K562 (cell line): Measurements from ENCODE around the gene RNF141. TPM values are rescaled to one million over a fixed set of nuclear protein-coding genes. Genes with fewer than 3 reads are reported as not detected.

ENCODE experiments used
- ATAC-seq: fragments of 200-7000 bp; cut with Tn5 transposase; 3 replicates; pipeline ENCODE4 v1.9.1; 2020; ENCODE audit warnings: moderate library complexity
- BruUV-seq: library from RNA; stranded (reverse); fragments of 400-500 nt; replicated peaks from 2 replicates; lab custom pipeline; 2021; lab: Mats Ljungman, UMichigan
- CTCF ChIA-PET: fragments of 300-600 bp; formaldehyde crosslinking; extraction: SDS; loops from one replicate; lab custom pipeline; 2021; ENCODE audit warnings: low intra/inter-chr PET ratio; lab: Yijun Ruan, JAX
- POLR2A ChIA-PET: fragments of 300-600, 350-650 bp; sonication (Branson Sonifier 250); formaldehyde crosslinking; extraction: SDS; loops from one replicate; lab custom pipeline; 2021; ENCODE audit warnings: antibody characterized with exemption, inconsistent platforms; lab: Yijun Ruan, JAX
- DNase-seq, 4 experiments: peaks; one replicate each; pipeline versions ENCODE4 v3.0.0 to v3.0.0-alpha.2; 2011 to 2018; ENCODE audit warnings: low spot score in 3 of 4, mixed read lengths in 3 of 4; ENCODE audit errors: extremely low read depth in 1 of 4
- FAIRE-seq: peaks from 2 replicates; lab custom pipeline; 2011; peaks lifted over from hg19 to GRCh38; lab: Jason Lieb, UNC
- H2AFZ ChIP-seq: 2 replicates; pipeline ENCODE4 v1.6.0; 2011; ENCODE audit warnings: low read depth, low read length, control low read depth, inconsistent platforms
- H3K27ac ChIP-seq: fragments of 200-600 bp; 3 replicates; pipeline ENCODE4 v1.8.0; 2011; ENCODE audit warnings: low read depth, mild to moderate bottlenecking, control low read depth, inconsistent platforms, low read length, moderate library complexity, mixed read lengths; ENCODE audit errors: extremely low read depth
- H3K27me3 ChIP-seq, 2 experiments: fragments of 300-600 bp in 1 of 2; 2 replicates in 1 of 2; 3 replicates in 1 of 2; pipeline versions ENCODE4 v1.6.0 to v1.8.0; 2011; ENCODE audit warnings: inconsistent platforms in 2 of 2, low read length in 2 of 2, mild to moderate bottlenecking in 1 of 2, mixed read lengths in 1 of 2, moderate library complexity in 1 of 2; ENCODE audit not compliant: control insufficient read depth in 2 of 2, insufficient read depth in 2 of 2
- H3K36me3 ChIP-seq: fragments of 300-600 bp; 3 replicates; pipeline ENCODE4 v1.8.0; 2011; ENCODE audit warnings: mild to moderate bottlenecking, low read length, inconsistent platforms; ENCODE audit not compliant: control insufficient read depth, insufficient read depth
- H3K4me1 ChIP-seq, 2 experiments: fragments of 200-600 bp in 1 of 2; replicated peaks in 1 of 2; 2 replicates in 1 of 2; 3 replicates in 1 of 2; pipeline versions ENCODE4 v1.5.1 to v1.8.0; 2011; ENCODE audit warnings: inconsistent platforms in 2 of 2, low read length in 2 of 2, mild to moderate bottlenecking in 1 of 2, mixed read lengths in 1 of 2, moderate library complexity in 1 of 2; ENCODE audit not compliant: control insufficient read depth in 2 of 2, insufficient read depth in 2 of 2
- H3K4me2 ChIP-seq: 2 replicates; pipeline ENCODE4 v1.6.1; 2011; ENCODE audit warnings: low read length, control low read depth, inconsistent platforms, mixed read lengths; ENCODE audit not compliant: insufficient read depth
- H3K4me3 ChIP-seq: fragments of 200-600 bp; sonication (generic), shearing (Covaris generic); 2 replicates; pipeline ENCODE4 v1.5.1; 2016; ENCODE audit warnings: control low read depth, inconsistent platforms
- H3K79me2 ChIP-seq: fragments of 200-600 bp; 3 replicates; pipeline ENCODE4 v1.8.0; 2011; ENCODE audit warnings: low read length, inconsistent platforms; ENCODE audit not compliant: control insufficient read depth, insufficient read depth
- H3K9ac ChIP-seq, 2 experiments: 2 replicates each; pipeline versions ENCODE4 v1.6.0 to v1.6.1; 2011; ENCODE audit warnings: low read depth in 2 of 2, low read length in 2 of 2, control low read depth in 1 of 2, inconsistent platforms in 1 of 2, mild to moderate bottlenecking in 1 of 2, mixed read lengths in 1 of 2; ENCODE audit not compliant: insufficient read depth in 1 of 2
- H3K9me1 ChIP-seq: one replicate; pipeline ENCODE4 v1.6.0; 2011; ENCODE audit warnings: inconsistent platforms, mild to moderate bottlenecking, low read length, moderate library complexity; ENCODE audit not compliant: control insufficient read depth, insufficient read depth
- H3K9me3 ChIP-seq: replicated peaks from 2 replicates; pipeline ENCODE4 v1.5.1; 2011; ENCODE audit warnings: low read depth, low read length, inconsistent platforms; ENCODE audit not compliant: control insufficient read depth, insufficient read depth
- H4K20me1 ChIP-seq: replicated peaks from 2 replicates; pipeline ENCODE4 v1.6.1; 2011; ENCODE audit warnings: low read length, inconsistent platforms, mixed read lengths; ENCODE audit not compliant: control insufficient read depth, insufficient read depth
- CTCF ChIP-seq, 3 experiments: IDR thresholded peaks in 2 of 3; conservative IDR thresholded peaks in 1 of 3; 2 replicates each; pipeline ENCODE4 v1.5.1; 2011 to 2012; ENCODE audit warnings: low read length in 3 of 3, mild to moderate bottlenecking in 3 of 3, control low read depth in 2 of 3, improper control_type of control experiment in 1 of 3, inconsistent platforms in 1 of 3, low read depth in 1 of 3, mixed read lengths in 1 of 3, moderate library complexity in 1 of 3; ENCODE audit not compliant: insufficient read depth in 2 of 3
- ETS2 ChIP-seq: IDR thresholded peaks from 2 replicates; pipeline ENCODE4 v1.6.1; 2016; ENCODE audit warnings: borderline replicate concordance, missing genetic modification characterization, mild to moderate bottlenecking, moderate library complexity, missing compliant biosample characterization; ENCODE audit not compliant: poor library complexity, severe bottlenecking
- FOXJ2 ChIP-seq: fragments of 200-800 bp; sonication (Bioruptor generic); IDR thresholded peaks from 2 replicates; pipeline ENCODE4 v1.6.1; 2016; ENCODE audit warnings: missing genetic modification characterization, missing compliant biosample characterization
- LCOR ChIP-seq: sonication (generic); formaldehyde crosslinking; IDR thresholded peaks from 2 replicates; pipeline ENCODE4 v1.8.0; 2022; ENCODE audit warnings: mild to moderate bottlenecking, missing genetic modification reagents
- MIER1 ChIP-seq: fragments of 450-650 bp; IDR thresholded peaks from 2 replicates; pipeline ENCODE4 v1.6.1; 2016; ENCODE audit warnings: antibody characterized with exemption, mild to moderate bottlenecking, low read depth
- PCBP2 ChIP-seq: fragments of 200-400 bp; formaldehyde crosslinking; IDR thresholded peaks from 2 replicates; pipeline ENCODE4 v1.6.1; 2018; ENCODE audit warnings: low read length, low read depth, mild to moderate bottlenecking, moderate library complexity; ENCODE audit not compliant: poor library complexity, severe bottlenecking
- POLR2AphosphoS2 ChIP-seq: IDR thresholded peaks from 2 replicates; pipeline ENCODE4 v1.6.1; 2012; ENCODE audit warnings: low read length, improper control_type of control experiment
- PPARD ChIP-seq: fragments of 250-450 bp; sonication (Bioruptor Pico); IDR thresholded peaks from 2 replicates; pipeline ENCODE4 v1.8.0; 2022; ENCODE audit warnings: inconsistent platforms, mild to moderate bottlenecking, moderate library complexity
- SIX5 ChIP-seq, 2 experiments: IDR thresholded peaks; 2 replicates each; pipeline ENCODE4 v1.6.1; 2011; ENCODE audit warnings: low read length in 2 of 2, borderline replicate concordance in 1 of 2, low read depth in 1 of 2, mild to moderate bottlenecking in 1 of 2, moderate library complexity in 1 of 2; ENCODE audit not compliant: insufficient read depth in 1 of 2
- ZBTB33 ChIP-seq: sonication (generic); formaldehyde crosslinking; IDR thresholded peaks from 2 replicates; pipeline ENCODE4 v1.8.1; 2023; ENCODE audit warnings: mild to moderate bottlenecking, missing genetic modification reagents
- WGBS: fragments of 100-300 bp; shearing (Covaris generic); methylation state at CpG from one replicate; pipeline ENCODE4 v1.1.6; 2016; ENCODE audit warnings: low coverage, mixed read lengths; ENCODE audit not compliant: insufficient coverage; ENCODE audit errors: missing lambda C conversion rate; 5-methylcytosine and 5-hydroxymethylcytosine counted together
- in situ Hi-C: fragments of 300-500 bp; cut with MboI; formaldehyde crosslinking; loops from 4 replicates; pipeline ENCODE4 v1.15.0; 2018; ENCODE audit warnings: inconsistent platforms, mixed read lengths
- intact Hi-C: fragments of 100-400 bp; cut with micrococcal nuclease; formaldehyde crosslinking; loops from 2 replicates; pipeline ENCODE4 v1.14.2; 2022
- polyA plus RNA-seq, 8 experiments: library from polyadenylated mRNA; depleted of rRNA in 4 of 8; stranded (reverse) in 5 of 8; unstranded in 3 of 8; fragments of >200 nt; fragmentation: Nextera tagmentation in 2 of 8; fragmentation: Illumina TruSeq in 1 of 8; extraction: Ambion mirVana in 2 of 8; extraction: Trizol in 1 of 8; gene quantifications; 2 replicates each; pipeline versions ENCODE4 v1.2.1 to v1.2.3, GENCODE V29; 2011 to 2014; ENCODE audit warnings: inconsistent platforms in 1 of 8, missing spikeins in 1 of 8
- total RNA-seq, 7 experiments: library from RNA; depleted of rRNA in 6 of 7; stranded (reverse); fragments of >200 nt in 6 of 7; fragmentation: Illumina TruSeq in 2 of 7; extraction: Trizol in 2 of 7; gene quantifications; 2 replicates each; pipeline versions ENCODE4 v1.2.1 to v1.2.3, GENCODE V29; 2011 to 2021; ENCODE audit warnings: low replicate concordance in 1 of 7

RNF141 gene
- total and polyA plus RNA-seq, 9 of the 15 experiments (the other 6 are each of a cell fraction or from before 2014, with no cell fraction given) = 9.7 to 51.9 (median 18.9) TPM

GRCh38 chr11:10514202-10514601 lies 26.8 kb downstream of the RNF141 start (continued):
- peak in 2 of 3 experiments; percentile 9 to 36; a peak in 2 of 6 replicates for TF ChIP-seq CTCF (IDR thresholded peaks at IDR 0.05 in 2 of 3, conservative IDR thresholded peaks at IDR 0.05 in 1 of 3; ENCODE audit: insufficient read depth in 2 of 3, low read depth in 1 of 3, low read length in 3 of 3)

GRCh38 chr11:10511181-10511621 lies 29.8 kb downstream of the RNF141 start:
- Histone ChIP-seq H3K79me2 (no peaks in the 10 kb centered on the region), H4K20me1 (no peaks in the 10 kb centered on the region), H3K4me2 (no peak overlapping the region), H3K36me3 (peaks cover 29% of the 10 kb centered on the region; the same call in 2 of the 3 replicates), H3K9me3 (no peaks in the 10 kb centered on the region), H3K4me3 (no peak overlapping the region), H3K4me1 (no peaks in the 10 kb centered on the region), H3K9ac (no peak overlapping the region), H3K27ac (no peak overlapping the region), H3K27me3 (no peaks in the 10 kb centered on the region), H2AFZ (no peak overlapping the region), H3K9me1 (no peaks in the 10 kb centered on the region)
- no peak for DNase-seq
- 91% methylated on average over 10 of the region's 10 CpGs for WGBS
- 0 out of 2 replicates have a peak, but pooled peaks have one; percentile 10 for TF ChIP-seq ZBTB33 (CRISPR knock-in tag)
- no peak for TF ChIP-seq PPARD (CRISPR knock-in tag)
- no peak for TF ChIP-seq LCOR (CRISPR knock-in tag)
- no peak for TF ChIP-seq MIER1
- TF ChIP-seq SIX5 (IDR thresholded peaks at IDR 0.05; ENCODE audit: borderline replicate concordance in 1 of 2, insufficient read depth in 1 of 2, low read depth in 1 of 2, low read length in 2 of 2) = no peak
- no peak for TF ChIP-seq ETS2 (tag)
- TF ChIP-seq FOXJ2 (tag) = no peak
- no peak for TF ChIP-seq PCBP2
- TF ChIP-seq POLR2AphosphoS2 = no peak
- intact Hi-C loops (no loop called here), in situ Hi-C loops (loop anchor here (25.0 kb wide), 1 partner anchor 226 kb away; no protein-coding TSS in a partner anchor)
- ChIA-PET CTCF (no interaction called here), POLR2A (interaction anchor here (0.9 kb wide), 1 partner anchor 26 kb away, joined by 3 read pairs; no protein-coding TSS in a partner anchor)
- ATAC-seq = no peak
- no peak for FAIRE-seq
- BruUV-seq = no TSS peak
